Measurements from ENCODE around the gene CDH13. TPM values are rescaled to one million over a fixed set of nuclear protein-coding genes. Genes with fewer than 3 reads are reported as not detected.

The CDH13 gene
- total and polyA plus RNA-seq, 2 of the 8 experiments (the other 6 are each of a cell fraction or from before 2014, with no cell fraction given): 2.3 to 2.4 TPM

DNA sequence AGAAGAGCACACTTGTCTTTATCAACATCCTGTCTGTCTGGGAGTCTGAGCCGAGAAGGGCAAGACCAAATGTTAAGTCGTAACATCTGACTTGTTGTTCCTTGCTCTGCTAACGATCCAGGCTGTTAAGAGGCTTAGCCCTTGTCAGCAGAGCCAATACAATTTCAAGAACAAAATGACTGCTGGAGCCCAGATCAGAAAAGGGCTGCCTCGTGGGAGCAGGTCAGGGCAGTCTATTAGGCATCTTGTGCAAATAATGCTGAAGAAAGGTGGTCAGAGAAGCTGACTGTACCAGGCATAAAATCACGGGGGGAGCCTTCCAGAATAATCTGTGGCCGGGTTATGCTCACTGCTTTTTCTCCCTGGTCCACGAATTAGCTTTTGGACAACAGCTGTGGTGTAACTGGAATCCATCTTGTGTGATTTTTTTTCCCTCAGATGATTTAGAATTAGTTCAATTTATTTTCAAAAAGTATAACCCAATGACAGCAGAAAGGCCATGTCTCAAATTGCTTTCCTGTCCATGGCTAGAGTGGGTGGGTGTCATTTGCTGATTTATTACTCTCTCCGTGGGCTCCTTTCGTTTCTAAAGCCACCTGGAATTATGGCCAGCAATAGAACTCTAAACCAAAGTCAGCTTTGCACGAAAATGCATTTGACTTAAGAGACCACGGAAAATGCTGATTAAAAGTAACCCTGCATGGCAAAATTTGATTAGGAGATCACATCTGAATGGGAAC is 959.9 kb downstream of the CDH13 start (continued):
- TF ChIP-seq, protein P1, sequence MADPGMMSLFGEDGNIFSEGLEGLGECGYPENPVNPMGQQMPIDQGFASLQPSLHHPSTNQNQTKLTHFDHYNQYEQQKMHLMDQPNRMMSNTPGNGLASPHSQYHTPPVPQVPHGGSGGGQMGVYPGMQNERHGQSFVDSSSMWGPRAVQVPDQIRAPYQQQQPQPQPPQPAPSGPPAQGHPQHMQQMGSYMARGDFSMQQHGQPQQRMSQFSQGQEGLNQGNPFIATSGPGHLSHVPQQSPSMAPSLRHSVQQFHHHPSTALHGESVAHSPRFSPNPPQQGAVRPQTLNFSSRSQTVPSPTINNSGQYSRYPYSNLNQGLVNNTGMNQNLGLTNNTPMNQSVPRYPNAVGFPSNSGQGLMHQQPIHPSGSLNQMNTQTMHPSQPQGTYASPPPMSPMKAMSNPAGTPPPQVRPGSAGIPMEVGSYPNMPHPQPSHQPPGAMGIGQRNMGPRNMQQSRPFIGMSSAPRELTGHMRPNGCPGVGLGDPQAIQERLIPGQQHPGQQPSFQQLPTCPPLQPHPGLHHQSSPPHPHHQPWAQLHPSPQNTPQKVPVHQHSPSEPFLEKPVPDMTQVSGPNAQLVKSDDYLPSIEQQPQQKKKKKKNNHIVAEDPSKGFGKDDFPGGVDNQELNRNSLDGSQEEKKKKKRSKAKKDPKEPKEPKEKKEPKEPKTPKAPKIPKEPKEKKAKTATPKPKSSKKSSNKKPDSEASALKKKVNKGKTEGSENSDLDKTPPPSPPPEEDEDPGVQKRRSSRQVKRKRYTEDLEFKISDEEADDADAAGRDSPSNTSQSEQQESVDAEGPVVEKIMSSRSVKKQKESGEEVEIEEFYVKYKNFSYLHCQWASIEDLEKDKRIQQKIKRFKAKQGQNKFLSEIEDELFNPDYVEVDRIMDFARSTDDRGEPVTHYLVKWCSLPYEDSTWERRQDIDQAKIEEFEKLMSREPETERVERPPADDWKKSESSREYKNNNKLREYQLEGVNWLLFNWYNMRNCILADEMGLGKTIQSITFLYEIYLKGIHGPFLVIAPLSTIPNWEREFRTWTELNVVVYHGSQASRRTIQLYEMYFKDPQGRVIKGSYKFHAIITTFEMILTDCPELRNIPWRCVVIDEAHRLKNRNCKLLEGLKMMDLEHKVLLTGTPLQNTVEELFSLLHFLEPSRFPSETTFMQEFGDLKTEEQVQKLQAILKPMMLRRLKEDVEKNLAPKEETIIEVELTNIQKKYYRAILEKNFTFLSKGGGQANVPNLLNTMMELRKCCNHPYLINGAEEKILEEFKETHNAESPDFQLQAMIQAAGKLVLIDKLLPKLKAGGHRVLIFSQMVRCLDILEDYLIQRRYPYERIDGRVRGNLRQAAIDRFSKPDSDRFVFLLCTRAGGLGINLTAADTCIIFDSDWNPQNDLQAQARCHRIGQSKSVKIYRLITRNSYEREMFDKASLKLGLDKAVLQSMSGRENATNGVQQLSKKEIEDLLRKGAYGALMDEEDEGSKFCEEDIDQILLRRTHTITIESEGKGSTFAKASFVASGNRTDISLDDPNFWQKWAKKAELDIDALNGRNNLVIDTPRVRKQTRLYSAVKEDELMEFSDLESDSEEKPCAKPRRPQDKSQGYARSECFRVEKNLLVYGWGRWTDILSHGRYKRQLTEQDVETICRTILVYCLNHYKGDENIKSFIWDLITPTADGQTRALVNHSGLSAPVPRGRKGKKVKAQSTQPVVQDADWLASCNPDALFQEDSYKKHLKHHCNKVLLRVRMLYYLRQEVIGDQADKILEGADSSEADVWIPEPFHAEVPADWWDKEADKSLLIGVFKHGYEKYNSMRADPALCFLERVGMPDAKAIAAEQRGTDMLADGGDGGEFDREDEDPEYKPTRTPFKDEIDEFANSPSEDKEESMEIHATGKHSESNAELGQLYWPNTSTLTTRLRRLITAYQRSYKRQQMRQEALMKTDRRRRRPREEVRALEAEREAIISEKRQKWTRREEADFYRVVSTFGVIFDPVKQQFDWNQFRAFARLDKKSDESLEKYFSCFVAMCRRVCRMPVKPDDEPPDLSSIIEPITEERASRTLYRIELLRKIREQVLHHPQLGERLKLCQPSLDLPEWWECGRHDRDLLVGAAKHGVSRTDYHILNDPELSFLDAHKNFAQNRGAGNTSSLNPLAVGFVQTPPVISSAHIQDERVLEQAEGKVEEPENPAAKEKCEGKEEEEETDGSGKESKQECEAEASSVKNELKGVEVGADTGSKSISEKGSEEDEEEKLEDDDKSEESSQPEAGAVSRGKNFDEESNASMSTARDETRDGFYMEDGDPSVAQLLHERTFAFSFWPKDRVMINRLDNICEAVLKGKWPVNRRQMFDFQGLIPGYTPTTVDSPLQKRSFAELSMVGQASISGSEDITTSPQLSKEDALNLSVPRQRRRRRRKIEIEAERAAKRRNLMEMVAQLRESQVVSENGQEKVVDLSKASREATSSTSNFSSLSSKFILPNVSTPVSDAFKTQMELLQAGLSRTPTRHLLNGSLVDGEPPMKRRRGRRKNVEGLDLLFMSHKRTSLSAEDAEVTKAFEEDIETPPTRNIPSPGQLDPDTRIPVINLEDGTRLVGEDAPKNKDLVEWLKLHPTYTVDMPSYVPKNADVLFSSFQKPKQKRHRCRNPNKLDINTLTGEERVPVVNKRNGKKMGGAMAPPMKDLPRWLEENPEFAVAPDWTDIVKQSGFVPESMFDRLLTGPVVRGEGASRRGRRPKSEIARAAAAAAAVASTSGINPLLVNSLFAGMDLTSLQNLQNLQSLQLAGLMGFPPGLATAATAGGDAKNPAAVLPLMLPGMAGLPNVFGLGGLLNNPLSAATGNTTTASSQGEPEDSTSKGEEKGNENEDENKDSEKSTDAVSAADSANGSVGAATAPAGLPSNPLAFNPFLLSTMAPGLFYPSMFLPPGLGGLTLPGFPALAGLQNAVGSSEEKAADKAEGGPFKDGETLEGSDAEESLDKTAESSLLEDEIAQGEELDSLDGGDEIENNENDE (IDR thresholded peaks at IDR 0.05; ENCODE audit: insufficient replicate concordance, low read length): no peak
- TF ChIP-seq EZH2 (IDR thresholded peaks at IDR 0.05; ENCODE audit: low read depth, low read length, severe bottlenecking) (no peak), ZNF274 (IDR thresholded peaks at IDR 0.05; ENCODE audit: borderline replicate concordance, extremely low read depth, low read length) (no peak), CHD2 (IDR thresholded peaks at IDR 0.05; ENCODE audit: low read length) (no peak), POLR2A (IDR thresholded peaks at IDR 0.05; ENCODE audit: control extremely low read depth in 1 of 2, low read depth in 2 of 2, low read length in 2 of 2) (no peak), GABPA (IDR thresholded peaks at IDR 0.05; ENCODE audit: borderline replicate concordance, insufficient read depth, low read length) (no peak), SP1 (IDR thresholded peaks at IDR 0.05; ENCODE audit: low read depth, low read length) (no peak), TAF7 (optimal IDR thresholded peaks at IDR 0.05; ENCODE audit: borderline replicate concordance, low read depth, low read length) (no peak), BACH1 (IDR thresholded peaks at IDR 0.05; ENCODE audit: low read length) (no peak)
- TF ChIP-seq, protein P2, sequence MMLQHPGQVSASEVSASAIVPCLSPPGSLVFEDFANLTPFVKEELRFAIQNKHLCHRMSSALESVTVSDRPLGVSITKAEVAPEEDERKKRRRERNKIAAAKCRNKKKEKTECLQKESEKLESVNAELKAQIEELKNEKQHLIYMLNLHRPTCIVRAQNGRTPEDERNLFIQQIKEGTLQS (IDR thresholded peaks at IDR 0.05; ENCODE audit: insufficient read depth, low read depth, low read length): no peak
